Erythroblast (primary cell): ENCODE measurements around the gene PSME3IP1.

Experiments
- GATA1 ChIP-seq: IDR thresholded peaks from 2 replicates; pipeline ENCODE4 v1.6.1; 2011; ENCODE audit warnings: low read depth, mild to moderate bottlenecking, control low read depth, low read length, moderate library complexity
- POLR2A ChIP-seq: IDR thresholded peaks from 2 replicates; pipeline ENCODE4 v1.6.1; 2011; ENCODE audit warnings: mild to moderate bottlenecking, low read length

- TF ChIP-seq POLR2A = no peak
- no peak for TF ChIP-seq GATA1
Measured at GRCh38 chr16:57125969-57126368, 59.9 kb downstream of the PSME3IP1 start.
